HL-60/S4 (cell line): ENCODE results near the gene TMEM174.
"Not testable (repeated sequence)": the region's sequence is repeated elsewhere in the genome, so short reads cannot be mapped to it uniquely, and the experiment has no call there.

Source experiments
- in situ Hi-C: fragments of 300-500 bp; cut with MboI; formaldehyde crosslinking; loops from 2 replicates; pipeline ENCODE4 v1.14.3; 2022; ENCODE audit warnings: low sequenced_read_pairs

Gene TMEM174

GRCh38 chr5:73188764-73189531 is 16.0 kb downstream of the TMEM174 start:
- in situ Hi-C loops, result no loop called here

- in situ Hi-C loops, result no loop called here
Measured at GRCh38 chr5:73189871-73190376, 16.9 kb downstream of the TMEM174 start.

- in situ Hi-C loops, result no loop called here
Measured at GRCh38 chr5:73192370-73192769, 19.4 kb downstream of the TMEM174 start.

- in situ Hi-C loops, result no loop called here
Measured at GRCh38 chr5:73193592-73193991, 20.6 kb downstream of the TMEM174 start.

GRCh38 chr5:73196201-73196600 is 23.2 kb downstream of the TMEM174 start:
- in situ Hi-C loops, result no loop called here

- in situ Hi-C loops, result no loop called here
Measured at GRCh38 chr5:73197637-73198257, 24.8 kb downstream of the TMEM174 start.

GRCh38 chr5:73198833-73199592 is 26.0 kb downstream of the TMEM174 start:
- in situ Hi-C loops, result no loop called here

GRCh38 chr5:73199671-73200070 is 26.7 kb downstream of the TMEM174 start:
- in situ Hi-C loops, result no loop called here

GRCh38 chr5:73201547-73202513 is 28.8 kb downstream of the TMEM174 start:
- in situ Hi-C loops, result no loop called here

- in situ Hi-C loops, result no loop called here
Measured at GRCh38 chr5:73204332-73204731, 31.3 kb downstream of the TMEM174 start.

GRCh38 chr5:73204733-73205132 is 31.7 kb downstream of the TMEM174 start:
- in situ Hi-C loops, result no loop called here

GRCh38 chr5:73205305-73205704 is 32.3 kb downstream of the TMEM174 start:
- in situ Hi-C loops, result no loop called here

GRCh38 chr5:73207239-73207638 is 34.2 kb downstream of the TMEM174 start:
- in situ Hi-C loops, result not testable (repeated sequence)

GRCh38 chr5:73209075-73209474 is 36.1 kb downstream of the TMEM174 start:
- in situ Hi-C loops, result not testable (repeated sequence)

GRCh38 chr5:73212693-73213092 is 39.7 kb downstream of the TMEM174 start:
- in situ Hi-C loops, result not testable (repeated sequence)

- in situ Hi-C loops, result no loop called here
Measured at GRCh38 chr5:73213566-73213998, 40.6 kb downstream of the TMEM174 start.

- in situ Hi-C loops, result no loop called here
Measured at GRCh38 chr5:73214306-73214705, 41.3 kb downstream of the TMEM174 start.

GRCh38 chr5:73214996-73215395 is 42.0 kb downstream of the TMEM174 start:
- in situ Hi-C loops, result no loop called here

- in situ Hi-C loops, result no loop called here
Measured at GRCh38 chr5:73215531-73215890, 42.5 kb downstream of the TMEM174 start.

- in situ Hi-C loops, result no loop called here
Measured at GRCh38 chr5:73215891-73216610, 43.1 kb downstream of the TMEM174 start.
